H1 (cell line): ENCODE measurements around the gene IL2RG. TPM values are rescaled to one million over a fixed set of nuclear protein-coding genes. Genes with fewer than 3 reads are reported as not detected.

Experiments used
- CTCF ChIA-PET: fragments of 300-600 bp; sonication (Branson Sonifier 250); formaldehyde crosslinking; loops from one replicate; lab custom pipeline; 2021; ENCODE audit not compliant: partially characterized antibody; lab: Charles Lee
- POLR2A ChIA-PET: fragments of 300-600 bp; sonication (Branson Sonifier 250); formaldehyde crosslinking; loops from one replicate; lab custom pipeline; 2021; ENCODE audit warnings: inconsistent platforms; ENCODE audit not compliant: partially characterized antibody; lab: Charles Lee
- DNase-seq, 2 experiments: peaks; one replicate each; pipeline versions ENCODE4 v3.0.0 to v3.0.0-alpha.2; 2010 to 2022; ENCODE audit warnings: low spot score in 2 of 2, low read depth in 1 of 2, mixed read lengths in 1 of 2
- FAIRE-seq: peaks from 2 replicates; lab custom pipeline; 2011; peaks lifted over from hg19 to GRCh38; lab: Jason Lieb, UNC
- H2AFZ ChIP-seq: 2 replicates; pipeline ENCODE4 v1.8.1; 2012; ENCODE audit warnings: low read length, inconsistent platforms
- H2AK5ac ChIP-seq: 2 replicates; pipeline ENCODE4 v1.6.1; 2013; ENCODE audit warnings: low read depth, low read length
- H2BK120ac ChIP-seq: replicated peaks from 2 replicates; pipeline ENCODE3; 2013; ENCODE audit warnings: low read depth, low read length, inconsistent platforms
- H2BK12ac ChIP-seq: 2 replicates; pipeline ENCODE4 v1.6.1; 2013; ENCODE audit warnings: low read depth, low read length
- H2BK15ac ChIP-seq: 2 replicates; pipeline ENCODE4 v1.6.1; 2013; ENCODE audit warnings: low read length
- H2BK20ac ChIP-seq: 2 replicates; pipeline ENCODE4 v1.6.1; 2013; ENCODE audit warnings: low read length
- H2BK5ac ChIP-seq: 2 replicates; pipeline ENCODE4 v1.6.1; 2013; ENCODE audit warnings: low read depth, low read length
- H3K14ac ChIP-seq: 2 replicates; pipeline ENCODE4 v1.6.1; 2013; ENCODE audit warnings: inconsistent platforms; ENCODE audit not compliant: insufficient read length
- H3K18ac ChIP-seq: 2 replicates; pipeline ENCODE4 v1.6.1; 2013; ENCODE audit warnings: low read length; ENCODE audit errors: extremely low read depth
- H3K23ac ChIP-seq: 2 replicates; pipeline ENCODE4 v1.6.1; 2013; ENCODE audit warnings: inconsistent platforms; ENCODE audit not compliant: insufficient read length
- H3K23me2 ChIP-seq: 2 replicates; pipeline ENCODE4 v1.6.1; 2013; ENCODE audit warnings: low read depth, low read length
- H3K27ac ChIP-seq: 2 replicates; pipeline ENCODE4 v1.6.1; 2011; ENCODE audit warnings: low read depth, low read length, inconsistent platforms
- H3K27me3 ChIP-seq, 4 experiments: replicated peaks in 1 of 4; 1 replicate in 1 of 4; 2 replicates in 3 of 4; pipeline versions ENCODE4 v1.6.1 to v1.8.1; 2011 to 2013; ENCODE audit warnings: low read length in 3 of 4, mild to moderate bottlenecking in 3 of 4, inconsistent platforms in 2 of 4, mixed read lengths in 2 of 4, moderate library complexity in 1 of 4; ENCODE audit not compliant: control insufficient read depth in 3 of 4, insufficient read depth in 3 of 4; ENCODE audit errors: extremely low read depth in 1 of 4
- H3K36me3 ChIP-seq, 4 experiments: 2 replicates each; pipeline versions ENCODE4 v1.6.1 to v1.8.1; 2011 to 2013; ENCODE audit warnings: mild to moderate bottlenecking in 4 of 4, low read length in 3 of 4, moderate library complexity in 2 of 4, control low read depth in 1 of 4, inconsistent platforms in 1 of 4; ENCODE audit not compliant: insufficient read depth in 4 of 4, control insufficient read depth in 2 of 4
- H3K4ac ChIP-seq: replicated peaks from 2 replicates; pipeline ENCODE3; 2013; ENCODE audit warnings: low read length, low read depth, mixed read lengths, inconsistent platforms; ENCODE audit not compliant: insufficient read length
- H3K4me1 ChIP-seq, 4 experiments: replicated peaks in 1 of 4; 1 replicate in 1 of 4; 2 replicates in 3 of 4; pipeline versions ENCODE4 v1.6.1 to v1.8.1; 2011 to 2013; ENCODE audit warnings: low read length in 3 of 4, inconsistent platforms in 2 of 4, mixed read lengths in 1 of 4; ENCODE audit not compliant: insufficient read depth in 4 of 4, control insufficient read depth in 3 of 4
- H3K4me2 ChIP-seq, 2 experiments: 2 replicates each; pipeline versions ENCODE4 v1.6.1 to v1.8.1; 2011 to 2013; ENCODE audit warnings: low read depth in 2 of 2, low read length in 2 of 2, control low read depth in 1 of 2, inconsistent platforms in 1 of 2, mild to moderate bottlenecking in 1 of 2; ENCODE audit not compliant: insufficient read depth in 1 of 2
- H3K4me3 ChIP-seq, 4 experiments: fragments of 200-600, 300-600 bp in 1 of 4; sonication (generic), shearing (Covaris generic), sonication (Bioruptor Twin) in 1 of 4; 2 replicates each; pipeline versions ENCODE4 v1.5.1 to v1.8.1; 2011 to 2016; ENCODE audit warnings: low read length in 4 of 4, low read depth in 3 of 4, control low read depth in 2 of 4, inconsistent platforms in 2 of 4, mild to moderate bottlenecking in 2 of 4, mixed read lengths in 1 of 4, moderate library complexity in 1 of 4; ENCODE audit not compliant: insufficient read depth in 2 of 4; ENCODE audit errors: extremely low read depth in 1 of 4
- H3K56ac ChIP-seq: replicated peaks from 2 replicates; pipeline ENCODE3; 2013; ENCODE audit warnings: low read depth, mild to moderate bottlenecking, mixed read lengths, low read length, inconsistent platforms; ENCODE audit not compliant: insufficient read length
- H3K79me1 ChIP-seq: 2 replicates; pipeline ENCODE4 v1.6.1; 2013; ENCODE audit warnings: low read depth, low read length, control low read depth
- H3K79me2 ChIP-seq, 2 experiments: 2 replicates each; pipeline versions ENCODE4 v1.6.1 to v1.8.1; 2012 to 2013; ENCODE audit warnings: low read length in 2 of 2, mild to moderate bottlenecking in 2 of 2, inconsistent platforms in 1 of 2; ENCODE audit not compliant: insufficient read depth in 2 of 2, control insufficient read depth in 1 of 2
- H3K9ac ChIP-seq, 4 experiments: replicated peaks in 1 of 4; 1 replicate in 1 of 4; 2 replicates in 3 of 4; pipeline versions ENCODE4 v1.6.1 to v1.8.1; 2011 to 2013; ENCODE audit warnings: low read depth in 3 of 4, low read length in 3 of 4, control low read depth in 2 of 4, mild to moderate bottlenecking in 2 of 4, moderate library complexity in 2 of 4, inconsistent platforms in 1 of 4; ENCODE audit errors: extremely low read depth in 1 of 4
- H3K9me3 ChIP-seq, 2 experiments: 2 replicates each; pipeline versions ENCODE4 v1.6.1 to v1.8.1; 2012 to 2013; ENCODE audit warnings: mild to moderate bottlenecking in 2 of 2, moderate library complexity in 2 of 2, control low read depth in 1 of 2, inconsistent platforms in 1 of 2, low read depth in 1 of 2, low read length in 1 of 2, mixed read lengths in 1 of 2; ENCODE audit not compliant: insufficient read depth in 2 of 2
- H4K20me1 ChIP-seq, 2 experiments: replicated peaks in 1 of 2; 2 replicates each; pipeline versions ENCODE3 to v1.8.1; 2011 to 2013; ENCODE audit warnings: inconsistent platforms in 2 of 2, low read length in 2 of 2, mild to moderate bottlenecking in 1 of 2; ENCODE audit not compliant: insufficient read depth in 2 of 2, control insufficient read depth in 1 of 2
- H4K5ac ChIP-seq: 2 replicates; pipeline ENCODE4 v1.6.1; 2013; ENCODE audit warnings: low read length, low read depth, mixed read lengths, inconsistent platforms; ENCODE audit not compliant: insufficient read length
- H4K8ac ChIP-seq: 2 replicates; pipeline ENCODE4 v1.8.0; 2013; ENCODE audit warnings: mild to moderate bottlenecking, moderate library complexity, low read length, inconsistent platforms; ENCODE audit not compliant: insufficient read depth; ENCODE audit errors: extremely low read depth
- H4K91ac ChIP-seq: replicated peaks from 2 replicates; pipeline ENCODE3; 2013; ENCODE audit warnings: low read length, mixed read lengths, inconsistent platforms; ENCODE audit not compliant: insufficient read length
- PHF8 ChIP-seq: fragments of 200-600 bp; sonication (generic); conservative IDR thresholded peaks from 2 replicates; pipeline ENCODE4 v1.7.1; 2012; ENCODE audit warnings: low read depth, mild to moderate bottlenecking, inconsistent platforms, low read length, moderate library complexity
- POLR2AphosphoS5 ChIP-seq: IDR thresholded peaks from 2 replicates; pipeline ENCODE4 v1.6.1; 2011; ENCODE audit warnings: low read depth, low read length
- WGBS, 2 experiments: shearing (Covaris generic) in 1 of 2; methylation state at CpG; one replicate each; pipeline versions ENCODE4 v1.1.6 to v1.1.7; 2013 to 2015; ENCODE audit warnings: low lambda C conversion rate in 2 of 2, mixed read lengths in 2 of 2, inconsistent platforms in 1 of 2, low coverage in 1 of 2, missing lambda C conversion rate in 1 of 2; ENCODE audit not compliant: insufficient replicate concordance in 2 of 2, insufficient coverage in 1 of 2, insufficient read length in 1 of 2; ENCODE audit errors: extremely low coverage in 1 of 2, missing lambda C conversion rate in 1 of 2; 5-methylcytosine and 5-hydroxymethylcytosine counted together
- polyA plus RNA-seq, 7 experiments: library from polyadenylated mRNA; depleted of rRNA in 3 of 7; stranded (reverse) in 5 of 7; unstranded in 2 of 7; fragments of >200 nt in 5 of 7; fragments of 200-250 nt in 2 of 7; gene quantifications; 1 replicate in 5 of 7; 2 replicates in 1 of 7; 4 replicates in 1 of 7; pipeline versions ENCODE4 v1.2.1 to v1.2.3, GENCODE V29; 2011 to 2013; ENCODE audit warnings: missing spikeins in 2 of 7, mixed read lengths in 2 of 7
- total RNA-seq: library from RNA; stranded (reverse); fragmentation: NEBNext Ultra II Directional; extraction: Animal tissue kit (Norgen Biotek cat#: 25700); gene quantifications from 2 replicates; pipeline ENCODE4 v1.2.1, GENCODE V29; 2021

IL2RG gene
- total and polyA plus RNA-seq, 2 of the 8 experiments (the other 6 are each of a cell fraction or from before 2014, with no cell fraction given) = not detected

DNA sequence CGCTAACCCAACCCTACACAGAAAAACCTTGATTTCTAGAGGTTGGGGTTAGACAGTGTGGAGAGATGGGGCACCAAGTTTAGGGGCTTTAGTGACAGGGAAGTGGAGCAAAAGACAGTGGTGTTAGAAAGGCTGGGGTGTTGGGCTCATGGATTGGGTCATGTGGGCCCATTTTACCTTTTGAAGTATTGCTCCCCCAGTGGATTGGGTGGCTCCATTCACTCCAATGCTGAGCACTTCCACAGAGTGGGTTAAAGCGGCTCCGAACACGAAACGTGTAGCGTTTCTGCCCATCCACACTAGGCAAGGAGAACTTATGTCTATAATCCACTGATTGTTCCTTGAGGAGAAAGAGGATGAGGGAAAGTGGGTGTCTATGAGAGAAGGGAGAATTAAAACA, 2.3 kb downstream of the IL2RG start:
- Histone ChIP-seq H4K20me1 (no peaks in the 10 kb centered on the region), H3K4me2 (no peak overlapping the region), H3K79me2 (no peaks in the 10 kb centered on the region), H2AFZ (no peak overlapping the region), H4K5ac (no peak overlapping the region), H3K9ac (no peak overlapping the region), H3K23me2 (no peaks in the 10 kb centered on the region), H4K8ac (no peak overlapping the region), H2BK20ac (no peak overlapping the region), H3K56ac (no peak overlapping the region), H3K18ac (no peak overlapping the region), H3K9me3 (no peaks in the 10 kb centered on the region), H2BK5ac (no peak overlapping the region), H3K79me1 (no peaks in the 10 kb centered on the region), H3K27ac (no peak overlapping the region), H3K4ac (no peak overlapping the region), H3K36me3 (no peaks in the 10 kb centered on the region), H2BK12ac (no peak overlapping the region), H3K14ac (no peak overlapping the region), H4K91ac (no peak overlapping the region), H2BK120ac (no peak overlapping the region), H2BK15ac (no peak overlapping the region), H2AK5ac (no peak overlapping the region), H3K4me3 (no peak overlapping the region), H3K4me1 (peaks cover 2 to 12% (median 4%) of the 10 kb centered on the region in 4 experiments; a peak in 3 of 7 replicates), H3K27me3 (peaks cover 0 to 2% (median 0%) of the 10 kb centered on the region in 4 experiments; a peak in 2 of 7 replicates), H3K23ac (no peak overlapping the region)
- DNase-seq = no peak
- TF ChIP-seq PHF8 (no peak), POLR2AphosphoS5 (no peak)
- ChIA-PET CTCF (interaction anchor here (0.9 kb wide), 1 partner anchor 25 kb away, joined by 6 read pairs; no protein-coding TSS in a partner anchor), POLR2A (no interaction called here)
- FAIRE-seq = no peak
- WGBS, 2 experiments = 95% methylated on average over 6 of the region's 6 CpGs; no CpG with 5 or more reads in 1 of the 2 experiments
